ENCODE data around the gene BAG5. TPM values are rescaled to one million over a fixed set of nuclear protein-coding genes. Genes with fewer than 3 reads are reported as not detected.
A peak's percentile ranks its signal among the peaks of the same experiment; 100 is the strongest.
"Not testable (repeated sequence)": the region's sequence is repeated elsewhere in the genome, so short reads cannot be mapped to it uniquely, and the experiment has no call there.

The BAG5 gene
- total RNA-seq, 1 donor from 2014 or later = 16.4 TPM

GRCh38 chr14:103528146-103528586, 34.3 kb downstream of the BAG5 start:
- DNase-seq (peak; percentile 51), ATAC-seq (peak; percentile 56)
- intact Hi-C loops (cut with micrococcal nuclease) = no loop called here

- peak; percentile 32 for DNase-seq
- intact Hi-C loops (cut with micrococcal nuclease) = no loop called here
Observed at GRCh38 chr14:103527408-103528145, 34.9 kb downstream of the BAG5 start.

GRCh38 chr14:103526914-103527248, 35.6 kb downstream of the BAG5 start:
- ATAC-seq (no peak), DNase-seq (no peak)
- intact Hi-C loops (cut with micrococcal nuclease) = no loop called here

More at GRCh38 chr14:103527408-103528145, 34.9 kb downstream of the BAG5 start:
- ATAC-seq = peak; percentile 0

- ATAC-seq (no peak), DNase-seq (peak; percentile 36)
- intact Hi-C loops (cut with micrococcal nuclease) = no loop called here
Observed at GRCh38 chr14:103526247-103526913, 36.1 kb downstream of the BAG5 start.

GRCh38 chr14:103525430-103526246, 36.8 kb downstream of the BAG5 start:
- intact Hi-C loops (cut with micrococcal nuclease); ATAC-seq: not testable (repeated sequence)
- DNase-seq = peak; percentile 43

GRCh38 chr14:103524002-103524935, 38.2 kb downstream of the BAG5 start:
- intact Hi-C loops (cut with micrococcal nuclease) = no loop called here
- peak; percentile 35 for DNase-seq
- ATAC-seq = no peak

GRCh38 chr14:103523575-103523954, 38.9 kb downstream of the BAG5 start:
- DNase-seq = no peak
- ATAC-seq = no peak

GRCh38 chr14:103522649-103523574, 39.5 kb downstream of the BAG5 start, which contains the start of gene CKB:
Gene CKB, minus strand, starts transcription at chr14:103522830. Its CDS starts 337 bp downstream, at chr14:103522493.
- ATAC-seq = peak; percentile 19
- intact Hi-C loops (cut with micrococcal nuclease) = no loop called here
- peak; percentile 89 for DNase-seq

More at GRCh38 chr14:103523575-103523954, 38.9 kb downstream of the BAG5 start:
- intact Hi-C loops (cut with micrococcal nuclease) = no loop called here

- peak; percentile 64 for DNase-seq
Observed at GRCh38 chr14:103521951-103522563, 40.4 kb downstream of the BAG5 start.

GRCh38 chr14:103521438-103521950, 41.0 kb downstream of the BAG5 start:
- intact Hi-C loops (cut with micrococcal nuclease) = no loop called here
- ATAC-seq (peak; percentile 59), DNase-seq (no peak)

More at GRCh38 chr14:103521951-103522563, 40.4 kb downstream of the BAG5 start:
- intact Hi-C loops (cut with micrococcal nuclease) = no loop called here
- no peak for ATAC-seq

GRCh38 chr14:103520657-103521437, 41.6 kb downstream of the BAG5 start:
- DNase-seq = peak; percentile 93
- intact Hi-C loops (cut with micrococcal nuclease) = no loop called here
- ATAC-seq = peak; percentile 66

- DNase-seq (no peak), ATAC-seq (no peak)
- intact Hi-C loops (cut with micrococcal nuclease) = no loop called here
Observed at GRCh38 chr14:103520269-103520656, 42.2 kb downstream of the BAG5 start.

- ATAC-seq (no peak), DNase-seq (peak; percentile 63)
- intact Hi-C loops (cut with micrococcal nuclease) = no loop called here
Observed at GRCh38 chr14:103519837-103520212, 42.6 kb downstream of the BAG5 start.

- DNase-seq (peak; percentile 36), ATAC-seq (no peak)
- intact Hi-C loops (cut with micrococcal nuclease) = no loop called here
Observed at GRCh38 chr14:103519043-103519836, 43.2 kb downstream of the BAG5 start.

GRCh38 chr14:103518422-103519042, 43.9 kb downstream of the BAG5 start:
- intact Hi-C loops (cut with micrococcal nuclease) = no loop called here
- DNase-seq (peak; percentile 85), ATAC-seq (peak; percentile 39)

Data from left ventricle myocardium superior (tissue), 1 donor.